Measurements from ENCODE around the gene HOOK2.

Gene HOOK2

GRCh38 chr19:12733369-12734214 lies 41.8 kb downstream of the HOOK2 start:
- Histone ChIP-seq H3K9ac (ENCODE audit: low read length) (peak overlapping the region; percentile 93), H3K4me3 (ENCODE audit: insufficient read depth in 1 of 2, low read depth in 1 of 2, low read length in 2 of 2) (peak overlapping the region; percentile 90 to 95), H2AK5ac (ENCODE audit: low read length, severe bottlenecking) (peak overlapping the region; percentile 53), H2BK120ac (ENCODE audit: low read depth, low read length) (peak overlapping the region; percentile 91), H3K14ac (ENCODE audit: low read length in 2 of 2) (peak overlapping the region; percentile 18 to 45), H3K23ac (ENCODE audit: low read length in 2 of 2) (peak overlapping the region in 1 of 2 experiments; percentile 24), H3K27ac (ENCODE audit: low read length, poor library complexity, severe bottlenecking) (peak overlapping the region; percentile 53), H3K18ac (ENCODE audit: low read depth in 1 of 2, low read length in 2 of 2) (peak overlapping the region; percentile 90 to 99), H3K4ac (ENCODE audit: low read depth in 1 of 2, low read length in 2 of 2) (peak overlapping the region; percentile 79 to 98), H3K79me1 (replicated peaks; ENCODE audit: low read length, poor library complexity, severe bottlenecking) (peaks cover 16% of the 10 kb centered on the region), H4K8ac (ENCODE audit: low read length) (no peak overlapping the region), H2AFZ (ENCODE audit: low read depth, low read length) (no peak overlapping the region), H3K36me3 (ENCODE audit: control insufficient read depth in 1 of 2, insufficient read depth in 2 of 2, low read depth in 1 of 2, low read length in 2 of 2) (peaks cover 33 to 35% of the 10 kb centered on the region in 2 experiments), H4K91ac (ENCODE audit: low read length) (no peak overlapping the region), H3K4me1 (ENCODE audit: control insufficient read depth, insufficient read depth, low read depth, low read length) (peaks cover 24% of the 10 kb centered on the region), H3K4me2 (ENCODE audit: low read length, poor library complexity, severe bottlenecking) (peak overlapping the region; percentile 73), H2BK5ac (ENCODE audit: low read depth, low read length, poor library complexity, severe bottlenecking) (peak overlapping the region; percentile 91), H3K27me3 (ENCODE audit: control insufficient read depth in 1 of 2, insufficient read depth in 1 of 2, low read length in 2 of 2) (no peaks in the 10 kb centered on the region), H2BK15ac (ENCODE audit: low read depth, poor library complexity, severe bottlenecking) (no peak overlapping the region), H3K9me3 (ENCODE audit: control insufficient read depth, low read length) (no peaks in the 10 kb centered on the region), H2BK12ac (ENCODE audit: low read length in 2 of 2) (no peak overlapping the region)
- peak; percentile 57 for DNase-seq
- WGBS = 2% methylated on average over 13 of the region's 15 CpGs

- no peak overlapping the region for H4K91ac ChIP-seq (ENCODE audit: low read length)
- no peak overlapping the region for H3K18ac ChIP-seq (ENCODE audit: low read depth in 1 of 2, low read length in 2 of 2)
- H2BK15ac ChIP-seq (ENCODE audit: low read depth, poor library complexity, severe bottlenecking) = no peak overlapping the region
- H3K4me2 ChIP-seq (ENCODE audit: low read length, poor library complexity, severe bottlenecking) = no peak overlapping the region
- no peaks in the 10 kb centered on the region for H3K27me3 ChIP-seq (ENCODE audit: control insufficient read depth in 1 of 2, insufficient read depth in 1 of 2, low read length in 2 of 2)
- H3K9ac ChIP-seq (ENCODE audit: low read length) = no peak overlapping the region
- no peak overlapping the region for H2AK5ac ChIP-seq (ENCODE audit: low read length, severe bottlenecking)
- no peak overlapping the region for H3K4ac ChIP-seq (ENCODE audit: low read depth in 1 of 2, low read length in 2 of 2)
- no peak overlapping the region for H2BK5ac ChIP-seq (ENCODE audit: low read depth, low read length, poor library complexity, severe bottlenecking)
- H2BK120ac ChIP-seq (ENCODE audit: low read depth, low read length) = no peak overlapping the region
- no peak overlapping the region for H3K4me3 ChIP-seq (ENCODE audit: insufficient read depth in 1 of 2, low read depth in 1 of 2, low read length in 2 of 2)
- no peak overlapping the region for H3K14ac ChIP-seq (ENCODE audit: low read length in 2 of 2)
- H2AFZ ChIP-seq (ENCODE audit: low read depth, low read length) = no peak overlapping the region
- DNase-seq = no peak
- peaks cover 18% of the 10 kb centered on the region for H3K79me1 ChIP-seq (replicated peaks; ENCODE audit: low read length, poor library complexity, severe bottlenecking)
- H2BK12ac ChIP-seq (ENCODE audit: low read length in 2 of 2) = peak overlapping the region in 1 of 2 experiments; percentile 15
- no peak overlapping the region for H3K23ac ChIP-seq (ENCODE audit: low read length in 2 of 2)
- peak overlapping the region; percentile 24 for H4K8ac ChIP-seq (ENCODE audit: low read length)
- peaks cover 46 to 50% of the 10 kb centered on the region in 2 experiments for H3K36me3 ChIP-seq (ENCODE audit: control insufficient read depth in 1 of 2, insufficient read depth in 2 of 2, low read depth in 1 of 2, low read length in 2 of 2)
- H3K4me1 ChIP-seq (ENCODE audit: control insufficient read depth, insufficient read depth, low read depth, low read length) = peaks cover 15% of the 10 kb centered on the region
- H3K27ac ChIP-seq (ENCODE audit: low read length, poor library complexity, severe bottlenecking) = no peak overlapping the region
- H3K9me3 ChIP-seq (ENCODE audit: control insufficient read depth, low read length) = no peaks in the 10 kb centered on the region
- WGBS = 97% methylated on average over 24 of the region's 24 CpGs
Observed at GRCh38 chr19:12731337-12731736, 44.0 kb downstream of the HOOK2 start.

GRCh38 chr19:12730064-12730463 lies 45.3 kb downstream of the HOOK2 start:
- WGBS = 94% methylated on average over 3 of the region's 3 CpGs

GRCh38 chr19:12727745-12728433 lies 47.5 kb downstream of the HOOK2 start:
- Histone ChIP-seq H2BK12ac (ENCODE audit: low read length in 2 of 2) (no peak overlapping the region), H3K27me3 (ENCODE audit: control insufficient read depth in 1 of 2, insufficient read depth in 1 of 2, low read length in 2 of 2) (no peaks in the 10 kb centered on the region), H2BK15ac (ENCODE audit: low read depth, poor library complexity, severe bottlenecking) (no peak overlapping the region), H3K9ac (ENCODE audit: low read length) (no peak overlapping the region), H3K14ac (ENCODE audit: low read length in 2 of 2) (no peak overlapping the region), H2BK120ac (ENCODE audit: low read depth, low read length) (no peak overlapping the region), H4K91ac (ENCODE audit: low read length) (no peak overlapping the region), H2BK5ac (ENCODE audit: low read depth, low read length, poor library complexity, severe bottlenecking) (no peak overlapping the region), H3K23ac (ENCODE audit: low read length in 2 of 2) (no peak overlapping the region), H3K4me1 (ENCODE audit: control insufficient read depth, insufficient read depth, low read depth, low read length) (peaks cover 15% of the 10 kb centered on the region), H2AK5ac (ENCODE audit: low read length, severe bottlenecking) (no peak overlapping the region), H3K4ac (ENCODE audit: low read depth in 1 of 2, low read length in 2 of 2) (no peak overlapping the region), H3K79me1 (replicated peaks; ENCODE audit: low read length, poor library complexity, severe bottlenecking) (peaks cover 23% of the 10 kb centered on the region), H3K27ac (ENCODE audit: low read length, poor library complexity, severe bottlenecking) (no peak overlapping the region), H3K4me2 (ENCODE audit: low read length, poor library complexity, severe bottlenecking) (no peak overlapping the region), H2AFZ (ENCODE audit: low read depth, low read length) (no peak overlapping the region), H3K18ac (ENCODE audit: low read depth in 1 of 2, low read length in 2 of 2) (no peak overlapping the region), H3K4me3 (ENCODE audit: insufficient read depth in 1 of 2, low read depth in 1 of 2, low read length in 2 of 2) (no peak overlapping the region), H3K9me3 (ENCODE audit: control insufficient read depth, low read length) (no peaks in the 10 kb centered on the region), H3K36me3 (ENCODE audit: control insufficient read depth in 1 of 2, insufficient read depth in 2 of 2, low read depth in 1 of 2, low read length in 2 of 2) (peaks cover 46 to 50% of the 10 kb centered on the region in 2 experiments), H4K8ac (ENCODE audit: low read length) (no peak overlapping the region)
- DNase-seq = no peak
- 98% methylated on average over 8 of the region's 9 CpGs for WGBS

More at GRCh38 chr19:12730064-12730463, 45.3 kb downstream of the HOOK2 start:
- Histone ChIP-seq H2AFZ (ENCODE audit: low read depth, low read length) (no peak overlapping the region), H4K91ac (ENCODE audit: low read length) (no peak overlapping the region), H3K9me3 (ENCODE audit: control insufficient read depth, low read length) (no peaks in the 10 kb centered on the region), H3K36me3 (ENCODE audit: control insufficient read depth in 1 of 2, insufficient read depth in 2 of 2, low read depth in 1 of 2, low read length in 2 of 2) (peaks cover 46 to 50% of the 10 kb centered on the region in 2 experiments), H3K18ac (ENCODE audit: low read depth in 1 of 2, low read length in 2 of 2) (no peak overlapping the region), H3K79me1 (replicated peaks; ENCODE audit: low read length, poor library complexity, severe bottlenecking) (peaks cover 18% of the 10 kb centered on the region), H3K4me1 (ENCODE audit: control insufficient read depth, insufficient read depth, low read depth, low read length) (peaks cover 15% of the 10 kb centered on the region), H2AK5ac (ENCODE audit: low read length, severe bottlenecking) (no peak overlapping the region), H3K23ac (ENCODE audit: low read length in 2 of 2) (no peak overlapping the region), H4K8ac (ENCODE audit: low read length) (no peak overlapping the region), H3K27me3 (ENCODE audit: control insufficient read depth in 1 of 2, insufficient read depth in 1 of 2, low read length in 2 of 2) (no peaks in the 10 kb centered on the region), H3K14ac (ENCODE audit: low read length in 2 of 2) (no peak overlapping the region), H3K27ac (ENCODE audit: low read length, poor library complexity, severe bottlenecking) (no peak overlapping the region), H2BK5ac (ENCODE audit: low read depth, low read length, poor library complexity, severe bottlenecking) (no peak overlapping the region), H2BK120ac (ENCODE audit: low read depth, low read length) (no peak overlapping the region), H3K9ac (ENCODE audit: low read length) (no peak overlapping the region), H2BK15ac (ENCODE audit: low read depth, poor library complexity, severe bottlenecking) (no peak overlapping the region), H3K4ac (ENCODE audit: low read depth in 1 of 2, low read length in 2 of 2) (no peak overlapping the region), H3K4me2 (ENCODE audit: low read length, poor library complexity, severe bottlenecking) (no peak overlapping the region), H3K4me3 (ENCODE audit: insufficient read depth in 1 of 2, low read depth in 1 of 2, low read length in 2 of 2) (no peak overlapping the region), H2BK12ac (ENCODE audit: low read length in 2 of 2) (no peak overlapping the region)
- DNase-seq = no peak

All from mesenchymal stem cell (in vitro differentiated cells and primary cell).